Activated CD8-positive, alpha-beta memory T cell treated with anti-CD3 and anti-CD28 coated beads, Interleukin-2, amount 50 U/mL, for 1 hour (primary cell): Measurements from ENCODE around the gene RAB30.
A peak's percentile ranks its signal among the peaks of the same experiment; 100 is the strongest.

Experiments
- DNase-seq: peaks from one replicate; pipeline ENCODE4 v3.0.0-alpha.2; 2020; ENCODE audit errors: extremely low read depth

The RAB30 gene

DNA sequence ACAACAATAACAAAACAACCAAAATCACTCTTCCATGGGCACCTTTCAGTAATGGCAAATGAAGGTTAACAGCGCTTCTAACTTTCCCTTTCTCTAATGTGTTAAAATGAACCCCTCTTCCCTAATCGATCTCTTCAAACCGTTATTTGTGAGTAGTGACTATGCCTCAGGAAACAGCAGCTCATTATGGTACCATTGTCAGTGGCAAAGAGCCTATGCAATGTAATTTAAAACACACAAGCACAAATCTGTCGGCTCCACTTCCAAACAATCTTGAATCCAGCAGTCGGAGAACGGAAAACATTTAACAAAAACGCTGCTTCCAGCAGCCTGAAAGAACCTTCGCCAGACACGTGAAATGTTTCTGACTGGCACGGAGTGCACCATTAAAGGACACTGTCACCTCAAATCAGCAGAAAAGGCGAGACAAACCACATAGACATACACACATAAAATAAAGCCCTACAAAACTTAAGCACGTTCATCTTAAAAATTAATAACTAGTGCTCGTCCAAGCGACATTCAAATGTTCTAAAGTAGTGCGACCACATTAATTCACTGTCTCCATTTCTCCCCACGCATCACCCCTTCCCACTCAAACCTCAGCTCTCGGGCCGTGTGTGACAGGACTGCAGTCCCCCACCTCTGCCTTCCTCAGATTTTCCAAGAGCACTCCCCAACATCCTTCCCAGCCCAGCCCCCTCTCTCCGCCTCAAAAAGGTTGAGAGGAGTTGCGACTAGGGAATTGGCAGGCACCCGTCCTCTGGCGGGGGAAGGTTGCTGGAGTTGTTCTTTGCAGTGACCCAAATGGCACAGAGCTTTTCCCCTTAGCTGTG is 748 bp downstream of the RAB30 start:
- no peak for DNase-seq

DNA sequence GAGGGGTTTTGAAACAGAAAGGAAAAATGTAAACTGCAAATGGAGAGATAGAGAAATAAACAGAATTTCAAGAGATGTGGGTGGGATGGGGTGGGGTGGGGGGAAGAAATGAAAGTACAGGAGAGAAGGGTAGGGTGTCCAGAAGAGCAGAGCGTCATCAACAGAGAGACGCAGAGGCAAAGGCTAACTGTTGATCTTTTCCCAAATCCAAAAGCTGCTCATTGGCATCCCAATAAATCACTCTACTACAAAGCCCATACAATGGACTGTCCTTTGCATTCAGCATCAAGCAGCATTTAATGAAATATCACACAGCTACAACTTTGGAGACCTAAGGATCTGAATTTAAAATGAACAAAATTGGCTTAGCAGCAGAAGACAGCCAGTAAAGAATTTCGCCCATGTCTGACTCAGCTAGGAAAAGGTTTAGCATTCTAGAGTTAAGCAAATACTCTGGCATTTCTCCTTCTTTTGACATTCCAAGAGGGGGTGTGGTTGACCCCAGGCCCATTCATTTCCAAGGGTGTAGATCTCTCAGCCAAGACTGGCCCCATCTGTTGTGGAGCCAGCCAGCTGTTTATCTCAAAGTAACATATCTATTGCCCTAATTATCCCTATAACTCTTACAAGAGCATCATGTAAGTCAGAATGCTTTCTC is 1.5 kb downstream of the RAB30 start:
- no peak for DNase-seq

DNA sequence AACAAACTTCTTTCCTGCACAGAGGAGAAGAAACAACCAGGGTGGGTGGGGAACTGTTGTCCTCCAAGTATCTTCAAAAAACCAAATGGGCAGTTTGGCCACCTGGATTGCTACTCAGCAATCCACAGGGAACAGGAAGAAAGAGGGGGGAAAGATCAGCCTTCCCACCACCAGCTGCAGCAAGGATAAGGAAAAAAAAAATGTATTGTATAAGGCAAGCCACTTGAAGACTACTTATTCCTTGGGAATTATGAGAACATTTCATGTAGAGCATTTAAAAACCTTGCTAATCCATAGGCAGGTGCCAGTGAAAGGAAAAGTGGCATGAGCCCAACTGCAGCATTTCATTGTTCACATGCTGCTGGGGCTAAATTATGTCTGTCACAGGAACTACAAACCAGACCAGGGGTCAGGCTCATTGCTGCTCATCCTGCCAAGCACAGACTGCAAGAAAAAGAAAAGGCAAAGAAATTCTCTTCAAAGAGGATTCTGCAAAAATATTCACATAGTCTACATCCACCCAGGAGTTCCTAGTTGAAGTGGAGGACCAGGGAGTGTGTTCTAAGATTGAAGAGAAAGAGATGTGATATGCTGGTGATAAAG is 2.2 kb downstream of the RAB30 start:
- no peak for DNase-seq

DNA sequence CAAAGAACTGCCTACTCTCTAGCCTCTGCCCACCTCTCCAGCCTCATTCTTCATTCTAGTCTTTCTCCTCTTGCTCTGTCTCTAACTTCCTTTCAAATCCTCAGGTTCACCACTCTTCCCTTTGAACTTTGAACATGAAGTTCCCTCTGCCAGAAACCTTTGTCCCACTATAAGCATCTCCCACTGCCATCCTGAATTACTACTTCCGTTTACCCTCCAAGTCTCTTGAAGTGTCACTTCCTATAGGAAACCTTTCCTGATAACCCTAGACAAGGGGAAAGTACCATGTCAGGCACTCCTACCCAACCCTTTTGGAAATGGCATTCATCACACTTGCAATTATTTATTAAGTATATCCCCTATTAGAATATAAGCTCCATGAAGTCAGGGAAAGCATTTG is 3.1 kb downstream of the RAB30 start:
- DNase-seq = no peak

DNA sequence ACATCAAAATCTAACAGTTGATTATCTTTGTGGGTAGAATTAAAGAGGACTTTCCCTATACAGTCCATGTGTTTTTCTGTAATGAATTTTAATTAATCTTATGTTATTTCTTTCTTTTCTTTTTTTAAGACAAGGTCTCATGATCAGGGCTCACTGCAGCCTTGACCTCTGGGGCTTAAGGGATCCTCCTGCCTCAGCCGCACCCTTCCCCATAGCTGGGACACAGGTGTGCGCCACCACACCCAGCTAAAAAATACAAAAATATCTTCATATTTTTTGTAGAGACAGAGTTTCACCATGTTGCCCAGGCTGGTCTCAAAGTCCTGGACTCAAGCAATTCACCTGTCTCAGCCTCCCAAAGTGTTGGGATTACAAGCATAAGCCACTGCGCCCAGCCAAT is 7.7 kb downstream of the RAB30 start:
- no peak for DNase-seq

DNA sequence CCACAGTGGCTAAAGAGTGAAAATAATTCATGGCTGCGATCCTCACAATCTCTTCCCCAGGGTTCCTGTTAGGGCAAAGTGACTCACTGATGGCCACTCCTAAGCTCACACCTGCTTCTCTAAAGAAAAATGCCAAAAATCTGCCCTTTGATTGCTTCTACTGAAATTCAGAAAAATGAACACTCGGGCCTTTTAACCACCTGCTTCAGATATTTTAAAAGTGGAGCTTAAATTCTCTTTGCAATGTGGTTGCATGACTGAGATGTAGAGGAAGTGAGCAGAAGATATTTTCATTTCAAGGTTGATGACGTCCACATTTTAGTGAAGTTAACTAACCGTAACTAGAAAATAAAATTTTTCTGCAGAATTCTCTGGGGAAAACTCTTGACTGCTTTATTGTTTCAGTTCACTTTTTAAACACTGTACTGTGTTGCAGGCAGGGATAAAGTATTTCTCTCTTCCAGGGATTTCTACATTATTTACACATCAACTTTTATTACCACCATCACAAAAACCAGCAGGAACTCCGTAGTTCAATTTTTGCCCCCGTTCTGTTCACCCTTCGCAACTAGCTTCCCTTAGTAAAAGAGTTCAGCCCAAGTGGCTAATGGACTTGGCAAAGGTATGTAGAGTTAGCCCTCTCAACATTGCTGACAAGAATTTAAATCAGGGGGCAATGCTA is 8.5 kb downstream of the RAB30 start:
- no peak for DNase-seq

DNA sequence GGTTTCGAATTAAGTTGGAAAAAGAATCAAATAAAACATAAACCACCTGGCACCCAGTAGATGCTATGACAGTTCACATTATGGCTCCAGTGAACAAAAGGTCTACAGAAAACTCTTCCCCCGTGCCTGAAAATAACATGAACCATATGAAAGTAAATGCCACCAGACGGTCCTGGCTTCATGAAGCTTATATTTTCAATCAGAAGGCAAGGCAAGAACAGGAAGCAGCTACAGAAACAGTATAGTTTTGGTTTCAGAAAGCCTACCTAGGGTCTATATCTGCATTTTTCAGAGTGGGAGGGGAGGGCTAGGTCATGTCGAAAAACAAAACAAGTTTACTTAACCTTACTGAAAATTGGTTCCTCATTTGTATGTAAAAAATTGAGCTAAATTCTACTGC is 9.8 kb downstream of the RAB30 start:
- DNase-seq = no peak

DNA sequence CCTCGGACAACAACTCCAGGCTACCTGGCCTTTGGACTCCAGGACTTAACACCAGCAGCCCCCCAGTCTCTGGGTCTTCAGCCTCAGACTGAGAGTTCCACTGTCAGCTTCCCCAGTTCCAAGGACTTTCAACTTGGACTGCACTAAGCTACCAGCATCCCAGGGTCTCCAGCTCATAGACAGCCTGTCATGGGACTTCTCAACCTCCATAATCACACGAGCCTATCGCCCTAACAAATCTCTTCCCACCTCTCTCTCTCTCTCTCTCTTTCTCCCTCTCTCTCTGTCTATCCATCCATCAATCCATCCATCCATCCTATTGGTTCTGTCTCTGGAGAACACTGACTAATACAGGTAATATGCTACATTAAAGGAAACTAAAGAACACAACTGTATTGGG is 10.7 kb downstream of the RAB30 start:
- DNase-seq = no peak

DNA sequence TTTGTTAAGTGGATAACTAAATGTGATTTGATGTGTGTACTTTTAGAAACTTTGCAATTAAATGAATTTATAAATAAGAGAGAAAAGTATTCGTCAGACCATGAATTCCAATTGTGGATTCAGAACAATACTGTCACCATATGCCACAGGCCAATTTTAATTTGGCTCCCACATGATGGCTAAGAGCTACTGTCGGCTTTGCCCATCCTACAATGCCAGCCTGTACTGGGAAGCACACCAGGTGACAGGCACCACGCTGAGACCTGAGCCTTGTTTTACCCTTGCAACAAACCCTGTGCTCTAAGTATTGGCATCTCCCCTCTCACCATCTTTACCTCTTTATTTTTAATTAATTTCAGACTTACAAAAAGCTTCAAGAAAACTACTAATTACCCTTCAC is 14.0 kb downstream of the RAB30 start:
- DNase-seq = no peak

DNA sequence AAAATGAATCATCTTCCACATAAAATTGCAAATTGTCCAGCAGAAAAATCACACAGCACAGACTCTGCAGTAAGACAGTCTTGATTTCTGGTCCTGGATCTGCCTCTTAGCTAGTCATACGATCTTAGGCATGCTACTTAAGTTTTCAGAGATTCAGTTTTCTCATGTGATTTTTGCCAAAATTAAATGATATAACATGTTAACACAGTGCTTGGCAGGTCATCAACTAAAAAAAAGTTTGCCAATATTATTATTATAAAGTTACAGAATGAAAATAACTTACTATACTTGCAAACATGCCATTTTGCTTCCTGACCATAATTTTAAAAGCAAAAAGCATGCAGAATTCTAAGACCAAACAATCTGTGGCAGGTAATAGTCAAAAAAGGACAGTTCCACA is 15.1 kb downstream of the RAB30 start:
- no peak for DNase-seq

DNA sequence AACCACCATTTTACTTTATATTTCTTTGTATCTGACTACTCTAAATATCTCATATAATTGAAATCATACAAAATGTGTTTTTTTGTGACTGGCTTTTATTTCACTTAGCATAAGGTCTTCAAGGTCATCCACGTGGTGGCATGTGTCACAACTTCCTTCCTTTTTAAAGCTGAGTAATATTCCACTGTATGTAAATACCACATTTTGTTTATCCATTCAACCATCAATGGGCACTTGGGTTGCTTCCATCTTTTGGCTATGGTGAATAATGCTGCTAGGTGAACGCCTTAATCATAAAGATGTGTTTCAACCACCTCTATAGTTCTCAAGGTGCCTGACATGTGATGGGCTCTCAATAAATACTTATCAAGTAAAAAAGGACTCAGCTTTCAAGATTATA is 15.5 kb downstream of the RAB30 start:
- no peak for DNase-seq

DNA sequence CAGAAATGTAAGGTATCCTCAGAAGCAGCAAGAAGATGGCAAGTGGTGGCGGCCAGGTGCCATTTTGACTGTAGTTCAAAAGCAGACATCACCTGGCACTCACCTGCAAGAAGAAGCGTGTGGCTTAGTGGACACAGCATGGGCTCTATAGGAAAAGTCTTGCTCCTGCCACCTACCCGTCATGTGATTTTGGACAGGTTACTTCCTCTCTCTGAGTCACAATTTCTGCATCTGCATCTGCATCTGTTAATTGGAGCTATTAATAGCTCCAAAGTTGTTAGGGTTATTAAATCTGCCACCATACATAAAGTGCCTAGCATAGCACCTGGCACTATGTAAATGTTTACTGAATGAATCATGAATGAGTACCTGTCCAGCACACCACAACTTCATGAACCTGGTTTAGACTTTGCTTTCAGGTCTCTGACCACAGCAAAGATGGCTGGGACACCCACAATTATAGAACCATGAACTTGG is 16.8 kb downstream of the RAB30 start:
- DNase-seq = no peak

DNA sequence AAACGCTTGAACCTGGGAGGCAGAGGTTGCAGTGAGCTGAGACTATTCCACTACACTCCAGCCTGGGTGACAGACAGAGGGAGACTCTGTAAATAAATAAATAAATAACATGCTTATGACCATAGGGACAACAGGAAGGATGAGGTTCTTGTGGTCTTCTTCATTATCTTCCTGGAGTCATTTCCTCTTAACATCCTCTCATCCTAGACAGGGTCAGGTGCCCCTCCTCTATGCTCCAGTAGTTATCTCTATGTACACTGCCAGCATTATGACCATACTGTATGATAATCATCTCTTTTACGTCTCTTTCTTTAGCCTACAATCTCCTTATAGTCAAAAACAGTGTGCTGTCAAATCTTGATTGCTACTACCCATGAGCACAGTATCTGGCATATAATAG is 17.7 kb downstream of the RAB30 start:
- no peak for DNase-seq

DNA sequence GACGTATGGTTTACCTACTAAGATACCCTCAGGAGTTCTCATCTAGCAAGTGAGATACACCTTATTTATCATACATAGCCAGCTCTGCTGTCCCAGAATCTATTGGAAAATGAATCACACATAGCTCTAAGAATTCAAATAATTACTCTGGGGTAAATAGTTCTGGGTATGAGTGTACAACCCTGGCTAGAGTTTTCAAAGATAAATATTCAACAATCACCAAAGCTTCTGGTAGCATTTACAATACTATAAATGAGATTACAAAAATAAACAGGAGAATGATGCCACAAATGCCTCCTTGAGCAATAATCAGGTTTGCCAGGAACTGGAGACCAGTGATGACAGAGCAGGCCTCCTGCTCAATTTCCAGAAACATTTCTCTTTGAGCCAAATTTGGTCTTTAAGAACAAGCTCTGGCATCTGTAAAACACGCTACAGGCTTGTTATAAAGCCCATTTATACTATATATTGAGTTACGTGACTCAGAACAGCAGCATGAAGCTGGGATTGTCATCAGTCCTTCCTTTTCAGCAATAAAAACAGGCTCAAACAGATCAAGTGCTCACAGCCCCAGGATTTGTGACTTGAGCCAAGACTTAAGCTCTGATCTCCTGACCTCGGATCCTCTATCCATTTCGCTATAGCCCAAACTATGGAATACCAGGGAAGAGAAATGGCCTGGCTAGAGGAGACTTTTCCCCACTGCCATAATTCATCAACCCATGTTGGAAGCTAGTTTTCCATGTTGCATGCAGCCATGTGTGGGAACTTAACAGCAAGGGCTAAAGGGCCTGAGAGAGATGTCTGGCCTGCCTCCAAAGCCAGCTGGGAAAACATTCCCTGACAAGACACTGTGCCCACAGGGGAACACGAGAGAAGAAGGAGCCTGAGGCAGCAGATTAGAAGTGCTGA is 19.7 kb downstream of the RAB30 start:
- DNase-seq = no peak

DNA sequence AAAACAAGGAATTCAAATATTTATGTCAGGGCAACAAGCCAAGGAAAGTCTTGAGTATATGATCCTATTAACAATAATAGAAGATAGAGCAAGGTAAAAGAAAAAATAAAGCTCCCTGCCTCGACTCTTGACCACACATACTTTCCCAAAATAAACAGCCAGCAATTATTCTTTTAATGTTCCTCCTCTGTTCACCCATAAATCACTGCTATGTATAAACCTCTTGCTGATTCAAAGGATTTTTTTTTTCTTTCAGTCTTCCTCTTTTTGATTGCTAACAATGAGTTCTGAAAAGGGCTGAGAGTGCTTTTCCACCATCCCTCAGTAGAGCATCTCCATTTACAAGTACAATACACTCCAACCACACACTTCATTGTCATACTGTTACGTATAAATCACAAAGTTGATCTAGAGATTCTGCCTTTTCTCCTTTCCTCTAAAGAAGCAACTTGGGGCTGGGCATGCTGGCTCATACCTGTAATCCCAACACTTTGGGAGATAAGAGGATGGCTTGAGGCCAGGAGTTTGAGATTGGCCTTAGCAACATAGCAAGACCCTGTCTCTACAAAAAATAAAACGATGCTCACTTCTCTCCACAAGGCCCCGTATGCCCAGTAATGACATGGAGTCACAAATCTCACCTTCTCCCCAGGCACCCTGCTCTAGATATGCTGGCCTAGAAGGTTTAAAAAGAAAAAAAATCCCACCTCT is 24.0 kb downstream of the RAB30 start:
- no peak for DNase-seq

DNA sequence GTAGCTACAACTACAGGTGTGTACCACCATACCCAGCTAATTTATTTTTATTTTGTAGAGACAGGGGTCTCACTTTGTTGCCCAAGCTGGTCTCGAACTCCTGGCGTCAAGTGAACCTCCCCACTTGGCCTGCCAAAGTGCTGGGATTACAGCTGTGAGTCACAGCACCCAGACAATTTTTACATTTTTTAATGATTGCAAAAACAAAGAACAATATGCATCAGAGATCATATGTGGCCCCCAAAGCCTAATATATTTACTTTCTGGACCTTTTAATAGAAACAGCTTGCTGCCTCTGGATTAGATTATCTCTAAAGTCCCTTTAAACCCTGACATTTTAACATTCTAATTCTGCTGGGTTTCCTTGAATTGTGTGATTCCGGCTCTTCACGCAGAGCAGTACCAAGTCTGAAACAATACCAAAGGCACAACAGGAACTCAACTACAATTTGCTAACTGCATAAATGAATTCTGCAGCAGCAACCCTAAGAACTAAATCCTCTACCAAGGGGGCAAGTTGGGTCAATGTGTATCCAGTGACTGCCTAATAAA is 25.0 kb downstream of the RAB30 start:
- DNase-seq = no peak

DNA sequence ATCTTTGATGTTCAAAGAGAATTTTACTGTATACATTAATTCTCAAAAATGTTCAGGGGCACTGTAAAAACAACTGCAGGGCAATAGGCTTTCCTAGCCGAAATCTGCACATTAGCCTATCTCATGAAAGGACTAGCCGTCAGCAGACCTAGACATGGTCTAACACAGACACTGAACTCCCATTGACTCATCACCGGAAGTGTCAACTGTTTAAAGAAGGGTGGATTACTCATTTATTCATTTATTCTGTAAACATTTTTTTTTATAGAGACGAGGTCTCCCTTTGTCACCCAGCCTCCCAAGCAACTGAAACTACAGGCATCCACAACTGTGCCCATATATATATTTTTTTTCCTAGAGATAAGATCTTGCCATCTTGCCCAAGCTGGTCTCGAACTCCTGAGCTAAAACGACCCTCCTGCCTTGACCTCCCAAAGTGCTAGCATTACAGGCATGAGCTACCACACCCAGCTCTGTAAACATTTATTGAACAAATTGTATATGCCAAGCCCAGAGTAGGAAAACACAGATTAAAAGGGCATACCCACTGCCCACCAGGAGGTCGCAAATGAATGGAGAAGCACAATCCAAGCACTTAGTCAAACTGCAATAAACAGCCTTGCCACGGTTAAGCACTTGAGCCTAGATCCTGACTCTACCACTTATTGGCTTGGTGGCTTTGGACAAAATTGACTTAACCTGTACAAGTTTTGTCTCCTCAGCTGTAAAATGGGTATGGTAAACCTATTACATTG is 26.6 kb downstream of the RAB30 start:
- peak; percentile 9 for DNase-seq

DNA sequence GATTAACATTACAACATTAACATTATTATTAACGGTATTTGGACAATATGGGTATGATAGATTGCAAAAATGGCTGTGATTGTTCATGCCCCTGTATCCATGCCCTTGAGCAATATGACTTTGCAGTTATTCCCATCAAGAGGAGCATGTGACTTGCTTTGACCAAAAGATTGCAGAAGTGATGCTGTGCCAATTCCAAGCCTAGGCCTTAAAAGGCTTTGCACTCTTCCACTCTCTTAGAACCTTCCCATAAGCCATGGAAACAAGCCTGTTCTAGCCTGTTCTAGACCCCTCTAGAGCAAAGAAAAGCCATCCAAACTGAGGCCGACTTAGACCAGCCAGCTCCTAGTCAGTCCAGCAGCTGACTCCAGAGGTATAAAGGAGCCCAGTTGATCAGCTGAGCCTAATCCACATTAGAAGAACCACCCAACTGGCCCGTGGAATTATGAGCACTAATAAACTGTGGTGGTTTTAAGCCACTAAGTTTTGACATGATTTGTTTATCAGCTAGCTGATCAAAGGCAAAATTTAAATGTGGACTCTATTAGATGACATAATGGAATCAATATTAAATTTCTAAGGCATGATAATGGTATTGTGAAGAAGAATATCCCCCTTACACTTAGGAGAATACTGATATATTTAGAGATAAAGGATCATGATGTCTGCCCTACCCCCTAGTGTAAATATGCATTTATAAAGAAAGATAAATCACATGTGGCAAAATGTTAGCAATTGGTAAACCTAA is 28.6 kb downstream of the RAB30 start:
- no peak for DNase-seq

DNA sequence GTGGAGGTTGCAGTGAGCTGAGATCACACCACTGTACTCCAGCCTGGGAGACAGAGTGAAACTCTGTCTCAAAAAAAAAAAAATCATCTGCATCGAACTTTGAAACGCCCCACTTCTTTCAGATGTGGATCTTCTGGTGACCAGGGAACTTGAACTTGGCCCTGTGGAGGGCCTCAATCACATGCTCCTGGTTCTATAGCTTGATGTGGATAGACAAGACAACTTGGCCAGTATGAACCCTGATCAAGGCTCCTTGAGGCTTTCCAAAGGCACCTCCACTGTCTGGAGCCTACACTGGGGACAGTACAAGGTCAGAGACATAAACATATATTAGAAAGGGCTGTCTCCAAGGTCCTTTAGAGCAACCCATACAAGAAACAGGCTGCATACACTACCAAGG is 30.6 kb downstream of the RAB30 start:
- DNase-seq = no peak
